Keratinocyte (primary cell): ENCODE results near the gene USP10. TPM values are rescaled to one million over a fixed set of nuclear protein-coding genes. Genes with fewer than 3 reads are reported as not detected.

Experiments
- DNase-seq: peaks from one replicate; pipeline ENCODE4 v3.0.0-alpha.2; 2011; ENCODE audit warnings: low read depth, missing footprints, low spot score
- FAIRE-seq: peaks from 2 replicates; lab custom pipeline; 2011; peaks lifted over from hg19 to GRCh38; lab: Jason Lieb, UNC
- H2AFZ ChIP-seq: 2 replicates; pipeline ENCODE4 v1.6.0; 2012; ENCODE audit warnings: low read length, control low read depth, inconsistent platforms; ENCODE audit not compliant: control insufficient read depth
- H3K27ac ChIP-seq: 2 replicates; pipeline ENCODE4 v1.5.1; 2011; ENCODE audit warnings: low read length; ENCODE audit not compliant: control insufficient read depth, insufficient read depth
- H3K27me3 ChIP-seq: 3 replicates; pipeline ENCODE4 v1.6.0; 2011; ENCODE audit warnings: low read length; ENCODE audit not compliant: control insufficient read depth, insufficient read depth; ENCODE audit errors: extremely low read depth
- H3K36me3 ChIP-seq, 2 experiments: 2 replicates in 1 of 2; 3 replicates in 1 of 2; pipeline ENCODE4 v1.5.1; 2011; ENCODE audit warnings: low read length in 2 of 2, mild to moderate bottlenecking in 1 of 2; ENCODE audit not compliant: control insufficient read depth in 2 of 2, insufficient read depth in 2 of 2; ENCODE audit errors: extremely low read depth in 1 of 2
- H3K4me1 ChIP-seq: 3 replicates; pipeline ENCODE4 v1.5.1; 2011; ENCODE audit warnings: low read length; ENCODE audit not compliant: control insufficient read depth, insufficient read depth; ENCODE audit errors: extremely low read depth
- H3K4me2 ChIP-seq: 3 replicates; pipeline ENCODE4 v1.6.0; 2011; ENCODE audit warnings: low read depth, low read length; ENCODE audit not compliant: control insufficient read depth, insufficient read depth; ENCODE audit errors: extremely low read depth
- H3K4me3 ChIP-seq, 3 experiments: fragments of 200-600 bp in 1 of 3; sonication (generic) in 1 of 3; 2 replicates in 2 of 3; 3 replicates in 1 of 3; pipeline ENCODE4 v1.5.1; 2011 to 2016; ENCODE audit warnings: low read length in 3 of 3, mild to moderate bottlenecking in 3 of 3, control low read depth in 2 of 3, inconsistent platforms in 1 of 3, low read depth in 1 of 3, mixed read lengths in 1 of 3, mixed run types in 1 of 3, moderate library complexity in 1 of 3; ENCODE audit not compliant: control insufficient read depth in 2 of 3, insufficient read depth in 2 of 3; ENCODE audit errors: extremely low read depth in 1 of 3
- H3K79me2 ChIP-seq: 2 replicates; pipeline ENCODE4 v1.6.0; 2012; ENCODE audit warnings: low read length; ENCODE audit not compliant: control insufficient read depth, insufficient read depth
- H3K9ac ChIP-seq: 3 replicates; pipeline ENCODE4 v1.6.0; 2011; ENCODE audit warnings: low read length; ENCODE audit not compliant: control insufficient read depth, insufficient read depth; ENCODE audit errors: extremely low read depth
- H3K9me1 ChIP-seq: 3 replicates; pipeline ENCODE4 v1.6.0; 2011; ENCODE audit warnings: low read length; ENCODE audit not compliant: control insufficient read depth, insufficient read depth; ENCODE audit errors: extremely low read depth
- H3K9me3 ChIP-seq: 2 replicates; pipeline ENCODE4 v1.5.1; 2012; ENCODE audit warnings: low read depth, low read length; ENCODE audit not compliant: control insufficient read depth
- H4K20me1 ChIP-seq: 3 replicates; pipeline ENCODE4 v1.6.0; 2011; ENCODE audit warnings: low read length; ENCODE audit not compliant: control insufficient read depth, insufficient read depth; ENCODE audit errors: extremely low read depth
- EZH2 ChIP-seq: IDR thresholded peaks from one replicate; pipeline ENCODE4 v1.6.1; 2012; ENCODE audit warnings: inconsistent platforms, mild to moderate bottlenecking, low read length, moderate library complexity
- dilution Hi-C: fragments of 300-500 bp; cut with MboI; formaldehyde crosslinking; loops from one replicate; pipeline ENCODE4 v1.7.0; 2020; ENCODE audit warnings: low sequenced_read_pairs; ENCODE audit not compliant: extremely low pct_ligation_motif_present
- polyA plus RNA-seq, 5 experiments: library from polyadenylated mRNA; depleted of rRNA in 3 of 5; stranded (reverse) in 3 of 5; stranded (forward) in 1 of 5; unstranded in 1 of 5; fragments of >200 nt; gene quantifications; 1 replicate in 1 of 5; 2 replicates in 3 of 5; 3 replicates in 1 of 5; pipeline versions ENCODE4 v1.2.1 to v1.2.3, GENCODE V29; 2011 to 2012; ENCODE audit warnings: missing spikeins in 2 of 5, low read depth in 1 of 5, low replicate concordance in 1 of 5
- TF ChIP-seq, protein P1 (sequence below), 3 experiments: IDR thresholded peaks in 1 of 3; conservative IDR thresholded peaks in 1 of 3; optimal IDR thresholded peaks in 1 of 3; 2 replicates in 2 of 3; 3 replicates in 1 of 3; pipeline versions ENCODE3 to v1.5.1; 2011; ENCODE audit warnings: low read length in 3 of 3, mild to moderate bottlenecking in 3 of 3, moderate library complexity in 2 of 3, control low read depth in 1 of 3, inconsistent platforms in 1 of 3; ENCODE audit not compliant: insufficient read depth in 2 of 3; ENCODE audit errors: extremely low read depth in 1 of 3

Gene USP10
- polyA plus RNA-seq, 1 donor (not counting 4 experiments of a cell fraction or from before 2014, with no cell fraction given) = 92.0 TPM

DNA sequence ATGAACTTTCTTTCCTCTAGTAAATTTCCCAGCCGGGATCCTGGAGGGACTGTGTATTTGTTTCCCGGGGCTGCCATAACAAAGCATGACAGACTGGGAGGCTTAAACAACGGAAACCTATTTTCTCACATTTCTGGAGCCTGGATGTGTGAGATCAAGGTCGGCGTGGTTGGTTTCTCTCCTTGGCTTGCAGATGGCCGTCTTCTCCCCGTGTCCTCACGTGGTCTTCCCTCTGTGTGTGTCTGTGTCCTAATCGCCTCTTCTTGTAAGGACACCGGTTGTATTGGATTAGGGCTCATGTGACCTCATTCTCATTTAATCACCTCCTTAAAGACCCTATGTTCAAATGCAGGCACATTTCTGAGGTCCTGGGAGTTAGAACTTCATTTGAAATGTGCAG is 22.0 kb upstream of the USP10 start:
- Histone ChIP-seq H3K4me3 (no peak overlapping the region), H3K9me1 (no peaks in the 10 kb centered on the region), H3K27ac (no peak overlapping the region), H3K79me2 (no peaks in the 10 kb centered on the region), H3K27me3 (peaks cover 8% of the 10 kb centered on the region), H3K9me3 (no peaks in the 10 kb centered on the region), H3K4me2 (no peak overlapping the region), H3K36me3 (no peaks in the 10 kb centered on the region), H3K9ac (no peak overlapping the region), H2AFZ (no peak overlapping the region), H3K4me1 (peaks cover 3% of the 10 kb centered on the region), H4K20me1 (no peaks in the 10 kb centered on the region)
- FAIRE-seq (no peak), DNase-seq (no peak)
- dilution Hi-C loops = no loop called here
- TF ChIP-seq, protein P1, sequence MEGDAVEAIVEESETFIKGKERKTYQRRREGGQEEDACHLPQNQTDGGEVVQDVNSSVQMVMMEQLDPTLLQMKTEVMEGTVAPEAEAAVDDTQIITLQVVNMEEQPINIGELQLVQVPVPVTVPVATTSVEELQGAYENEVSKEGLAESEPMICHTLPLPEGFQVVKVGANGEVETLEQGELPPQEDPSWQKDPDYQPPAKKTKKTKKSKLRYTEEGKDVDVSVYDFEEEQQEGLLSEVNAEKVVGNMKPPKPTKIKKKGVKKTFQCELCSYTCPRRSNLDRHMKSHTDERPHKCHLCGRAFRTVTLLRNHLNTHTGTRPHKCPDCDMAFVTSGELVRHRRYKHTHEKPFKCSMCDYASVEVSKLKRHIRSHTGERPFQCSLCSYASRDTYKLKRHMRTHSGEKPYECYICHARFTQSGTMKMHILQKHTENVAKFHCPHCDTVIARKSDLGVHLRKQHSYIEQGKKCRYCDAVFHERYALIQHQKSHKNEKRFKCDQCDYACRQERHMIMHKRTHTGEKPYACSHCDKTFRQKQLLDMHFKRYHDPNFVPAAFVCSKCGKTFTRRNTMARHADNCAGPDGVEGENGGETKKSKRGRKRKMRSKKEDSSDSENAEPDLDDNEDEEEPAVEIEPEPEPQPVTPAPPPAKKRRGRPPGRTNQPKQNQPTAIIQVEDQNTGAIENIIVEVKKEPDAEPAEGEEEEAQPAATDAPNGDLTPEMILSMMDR (optimal IDR thresholded peaks at IDR 0.05 in 1 of 3, IDR thresholded peaks at IDR 0.05 in 1 of 3, conservative IDR thresholded peaks at IDR 0.05 in 1 of 3; ENCODE audit: extremely low read depth in 1 of 3, insufficient read depth in 2 of 3, low read length in 3 of 3) = no peak
- no peak for TF ChIP-seq EZH2

DNA sequence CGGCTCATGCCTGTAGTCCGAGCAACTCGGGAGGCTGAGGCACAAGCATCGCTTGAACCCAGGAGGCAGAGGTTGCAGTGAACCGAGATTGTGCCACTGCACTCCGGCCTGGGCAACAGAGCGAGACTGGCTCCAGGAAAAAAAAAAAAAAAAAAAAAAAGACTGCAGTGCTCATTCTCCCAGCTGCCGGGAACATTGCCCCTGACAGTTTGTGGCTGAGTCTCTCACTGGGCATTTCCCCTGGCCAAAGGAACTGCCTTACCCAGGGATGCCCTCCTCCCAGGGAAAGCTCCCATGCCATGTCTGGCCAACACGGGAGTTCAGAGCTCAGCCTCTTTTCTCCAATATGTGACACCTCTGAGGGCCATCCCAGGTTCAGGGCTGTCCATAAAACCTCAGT is 21.3 kb upstream of the USP10 start:
- FAIRE-seq = no peak

More for the DNA sequence above, 21.3 kb upstream of the USP10 start:
- Histone ChIP-seq H3K27me3 (peaks cover 8% of the 10 kb centered on the region), H3K27ac (no peak overlapping the region), H3K9ac (no peak overlapping the region), H3K9me1 (no peaks in the 10 kb centered on the region), H3K9me3 (no peaks in the 10 kb centered on the region), H3K79me2 (no peaks in the 10 kb centered on the region), H3K4me2 (no peak overlapping the region), H3K36me3 (no peaks in the 10 kb centered on the region), H3K4me3 (no peak overlapping the region), H2AFZ (no peak overlapping the region), H4K20me1 (no peaks in the 10 kb centered on the region), H3K4me1 (no peaks in the 10 kb centered on the region)
- DNase-seq = no peak
- TF ChIP-seq EZH2 = no peak
- TF ChIP-seq, protein P1 (optimal IDR thresholded peaks at IDR 0.05 in 1 of 3, IDR thresholded peaks at IDR 0.05 in 1 of 3, conservative IDR thresholded peaks at IDR 0.05 in 1 of 3; ENCODE audit: extremely low read depth in 1 of 3, insufficient read depth in 2 of 3, low read length in 3 of 3) = no peak
- dilution Hi-C loops = no loop called here
